IPS-NIHi11 (cell line): Measurements from ENCODE around the gene RIPK1.

Experiments used
- DNase-seq: peaks from one replicate; pipeline ENCODE4 v3.0.0; 2012; ENCODE audit warnings: mixed read lengths, low spot score

The RIPK1 gene

GRCh38 chr6:3085074-3085473, 16.8 kb downstream of the RIPK1 start:
- no peak for DNase-seq

GRCh38 chr6:3086282-3086946, 18.1 kb downstream of the RIPK1 start:
- no peak for DNase-seq

GRCh38 chr6:3088446-3088845, 20.2 kb downstream of the RIPK1 start:
- DNase-seq, result no peak

- no peak for DNase-seq
Observed at GRCh38 chr6:3088968-3089367, 20.7 kb downstream of the RIPK1 start.

DNA sequence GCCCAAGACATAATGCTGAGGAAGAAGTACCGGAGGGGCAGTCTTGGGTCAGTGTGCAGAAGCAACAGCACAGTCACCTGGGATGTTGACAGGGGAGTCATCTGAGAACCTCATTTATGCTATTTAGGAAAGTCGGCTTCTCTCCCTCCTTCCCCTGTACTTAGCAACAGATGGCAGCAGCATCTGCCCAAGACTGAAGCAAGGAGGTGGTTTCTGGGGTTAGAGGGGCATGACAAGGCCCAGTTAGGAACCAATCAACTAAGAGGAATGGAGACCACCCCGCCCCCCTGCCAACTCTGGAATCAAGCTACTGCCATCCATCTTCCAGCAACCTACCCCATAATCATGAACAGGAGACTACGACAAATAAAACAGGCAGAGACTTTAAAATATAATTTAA, 21.7 kb downstream of the RIPK1 start:
- DNase-seq, result no peak

GRCh38 chr6:3094815-3095214, 26.5 kb downstream of the RIPK1 start:
- DNase-seq, result no peak

- DNase-seq, result no peak
Observed at GRCh38 chr6:3102875-3103274, 34.6 kb downstream of the RIPK1 start.

DNA sequence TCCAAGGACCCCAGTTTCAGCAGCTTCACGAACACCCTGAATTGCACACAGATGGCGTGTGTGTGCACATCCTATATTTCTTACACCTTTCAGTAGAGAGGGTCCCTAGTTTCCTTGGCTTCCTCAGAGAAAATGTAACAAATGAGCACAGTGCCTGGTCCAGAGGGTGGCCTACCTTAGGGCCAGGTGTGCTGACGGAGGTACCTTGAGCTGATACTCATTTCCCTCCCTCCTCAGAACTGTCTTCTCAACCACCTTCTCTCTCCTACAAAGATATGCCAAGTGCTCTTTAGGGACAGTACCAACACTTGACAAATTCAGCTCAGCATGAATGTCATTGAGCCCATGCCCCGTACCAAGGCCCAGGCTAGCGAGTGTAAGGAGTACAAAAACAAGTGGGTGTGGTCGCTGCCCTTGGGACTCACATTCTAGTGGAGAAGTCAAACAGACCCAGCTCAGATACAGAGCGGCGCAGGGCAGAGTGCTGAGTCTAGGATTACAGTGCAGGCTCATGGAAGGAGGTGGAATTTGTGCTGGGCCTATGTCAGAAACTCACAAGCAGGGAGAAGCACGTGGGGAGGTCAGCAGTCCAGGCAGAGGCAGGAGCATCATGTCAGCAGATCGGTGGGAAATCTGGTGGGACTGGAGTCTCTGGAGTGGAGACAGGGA, 40.6 kb downstream of the RIPK1 start:
- no peak for DNase-seq

GRCh38 chr6:3109761-3110160, 41.5 kb downstream of the RIPK1 start:
- no peak for DNase-seq

GRCh38 chr6:3114377-3114776, 46.1 kb downstream of the RIPK1 start:
- DNase-seq, result no peak

GRCh38 chr6:3117912-3118352, 49.6 kb downstream of the RIPK1 start:
- no peak for DNase-seq

DNA sequence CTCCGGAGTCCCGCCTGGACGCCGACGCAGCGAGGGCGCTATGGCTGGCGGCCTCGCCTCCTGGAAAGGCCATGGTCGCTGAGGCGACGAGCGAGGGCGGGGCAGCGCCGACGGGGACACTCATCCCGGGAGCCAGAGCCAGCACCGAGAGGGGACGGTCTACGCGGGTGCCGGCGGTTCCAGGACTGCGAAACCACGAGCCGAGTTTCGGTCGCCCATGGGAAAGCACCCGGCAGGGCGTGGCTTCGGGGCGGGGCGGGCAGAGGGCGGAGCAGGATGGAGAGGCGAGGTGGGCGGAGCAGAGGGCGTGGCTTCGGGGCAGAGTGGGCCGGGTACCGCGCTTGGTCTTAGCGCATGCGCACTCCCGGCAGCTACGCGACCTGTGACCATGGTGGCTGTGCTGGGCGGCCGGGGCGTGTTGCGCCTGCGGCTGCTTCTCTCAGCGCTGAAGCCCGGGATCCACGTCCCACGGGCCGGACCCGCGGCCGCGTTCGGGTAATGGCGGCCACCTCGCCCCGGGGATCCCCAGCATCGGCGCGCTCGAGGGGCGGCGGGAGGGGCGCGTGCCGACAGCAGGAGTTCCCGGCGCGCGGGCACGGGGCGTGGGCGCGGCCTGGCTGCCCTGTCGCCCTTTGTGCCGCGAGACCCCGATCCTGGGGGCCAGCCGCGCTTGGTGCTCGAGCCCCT, 50.2 kb downstream of the RIPK1 start, which contains the start of gene BPHL:
TSS of gene BPHL (plus strand) at position 359 of the 687 bp plus-strand sequence. CDS start at position 389, 30 bp downstream.
- DNase-seq, result peak; percentile 99

GRCh38 chr6:3119040-3119723, 50.9 kb downstream of the RIPK1 start:
- no peak for DNase-seq

GRCh38 chr6:3120765-3121089, 52.4 kb downstream of the RIPK1 start:
- DNase-seq, result no peak

GRCh38 chr6:3122823-3123182, 54.5 kb downstream of the RIPK1 start:
- no peak for DNase-seq

DNA sequence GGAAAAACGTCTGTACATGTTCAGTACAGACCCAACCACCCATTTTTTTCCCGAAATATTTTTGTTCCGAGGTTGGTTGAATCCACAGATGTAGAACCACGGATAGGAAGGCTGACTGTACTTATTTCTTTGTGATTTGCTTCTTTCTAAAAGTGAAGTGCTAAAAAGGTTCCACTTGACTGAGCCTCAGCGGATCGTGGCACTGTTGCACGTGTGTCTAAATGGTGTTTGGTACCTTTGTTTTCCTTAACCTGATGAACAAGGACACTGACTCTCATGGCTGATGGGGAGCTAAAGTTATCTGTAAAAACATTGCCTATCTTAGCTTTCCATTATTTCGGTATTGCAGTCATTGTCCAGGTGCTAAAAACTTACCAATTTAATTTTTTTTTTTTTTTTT, 56.4 kb downstream of the RIPK1 start:
- DNase-seq, result no peak

- DNase-seq, result no peak
Observed at GRCh38 chr6:3125815-3126214, 57.5 kb downstream of the RIPK1 start.

DNA sequence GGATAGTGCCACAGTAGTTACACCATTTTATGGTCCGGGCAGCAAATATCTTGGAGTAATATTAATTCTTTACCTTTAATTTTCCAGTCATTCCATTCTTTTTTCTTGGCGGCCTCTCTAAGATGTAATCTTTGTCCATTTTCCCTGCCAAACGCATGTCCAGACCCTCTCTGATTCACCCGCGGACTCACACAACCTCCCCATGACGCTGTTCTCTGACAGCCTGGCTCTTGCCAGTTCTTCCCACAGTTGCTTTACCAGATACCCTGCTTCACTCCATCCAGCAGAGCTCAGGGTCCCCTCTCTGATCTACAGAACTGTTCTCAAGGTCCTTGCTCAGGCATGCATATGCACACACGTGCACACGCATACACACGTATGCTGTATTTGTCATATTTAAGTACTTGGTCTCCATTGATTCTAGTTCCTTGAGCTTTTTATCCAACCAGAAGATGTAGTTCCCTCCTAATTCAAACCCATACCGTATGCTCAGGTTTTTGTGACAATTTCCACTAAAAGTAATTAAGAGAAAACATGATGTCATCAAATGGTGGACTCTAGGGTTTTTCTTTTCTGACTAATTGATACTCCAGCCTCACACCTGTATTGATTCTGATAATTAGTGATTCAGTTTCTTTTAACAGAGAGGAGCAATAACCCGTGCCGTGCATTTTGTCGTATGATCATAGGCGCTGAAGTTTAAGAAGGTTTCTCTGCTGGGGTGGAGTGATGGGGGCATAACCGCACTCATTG, 60.2 kb downstream of the RIPK1 start:
- no peak for DNase-seq

DNA sequence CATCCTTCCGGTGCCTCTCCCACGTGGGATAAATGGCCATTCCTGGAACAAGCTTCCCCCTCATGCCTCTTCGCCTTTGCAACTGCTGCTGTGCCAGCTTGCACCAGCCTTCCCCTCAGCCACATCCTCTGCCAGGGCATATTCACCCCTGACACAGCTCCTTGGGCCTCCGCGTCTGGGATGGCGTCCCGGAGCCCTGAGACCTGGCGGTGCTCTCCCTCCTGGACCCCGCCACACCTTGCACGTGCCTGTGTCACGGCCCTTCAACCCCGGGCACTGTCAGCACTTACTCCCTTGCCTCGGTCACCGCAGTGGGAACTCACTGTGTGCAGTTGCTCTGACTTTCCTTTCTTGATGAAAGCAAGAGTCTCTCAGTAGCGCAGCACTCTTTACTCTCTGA, 63.4 kb downstream of the RIPK1 start:
- DNase-seq, result no peak

DNA sequence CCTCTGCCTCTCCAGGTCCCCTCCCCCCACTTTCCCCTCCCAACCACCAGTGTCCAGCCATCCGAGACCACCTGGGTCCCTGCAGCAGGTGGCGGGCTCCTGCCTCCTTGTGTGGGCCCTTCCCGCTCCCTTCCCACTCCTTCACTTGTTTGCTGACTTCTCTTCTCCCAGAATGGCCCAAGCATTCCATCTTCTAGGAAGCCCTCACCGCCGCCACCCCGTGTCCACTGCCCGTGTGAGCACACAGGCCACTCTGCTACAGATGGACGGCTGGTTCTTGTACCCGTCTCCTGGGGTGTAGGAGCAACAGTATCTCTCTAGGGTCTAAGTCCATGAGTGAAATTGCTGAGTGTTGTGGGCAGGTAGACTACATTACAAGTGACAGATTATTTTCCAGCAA, 65.2 kb downstream of the RIPK1 start:
- DNase-seq, result no peak

DNA sequence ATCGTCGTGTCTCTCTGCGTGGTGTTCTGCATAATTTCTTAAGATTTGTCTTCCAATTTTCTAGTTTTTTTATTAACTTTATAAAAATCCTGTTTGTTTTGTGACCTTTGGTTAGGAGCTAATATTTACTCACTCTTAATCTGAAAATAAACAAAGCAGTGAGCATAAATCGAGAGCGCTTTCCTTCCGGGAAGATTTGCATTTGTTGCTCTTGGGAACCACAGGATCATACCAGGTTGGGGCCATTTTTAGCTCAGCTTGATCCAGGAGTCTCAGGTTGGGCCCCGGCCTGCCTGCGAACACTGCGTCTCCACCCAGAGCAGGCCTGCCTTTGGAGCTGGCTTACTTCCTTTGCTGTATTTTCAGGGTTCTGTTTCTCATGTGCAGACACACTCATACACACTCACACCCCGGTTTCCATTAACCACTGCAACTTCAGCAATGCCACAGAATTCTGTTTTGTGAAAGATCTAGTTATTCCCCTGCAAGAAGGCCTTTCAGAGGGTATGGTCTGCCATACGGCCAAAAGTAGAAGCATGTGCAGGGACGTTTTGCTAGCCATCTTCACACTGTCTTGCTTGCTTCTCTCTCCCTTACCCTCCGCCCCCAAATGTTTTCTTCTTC, 67.5 kb downstream of the RIPK1 start:
- no peak for DNase-seq
